Measurements from ENCODE around the gene FAM228B. TPM values are rescaled to one million over a fixed set of nuclear protein-coding genes. Genes with fewer than 3 reads are reported as not detected.

Gene FAM228B
- total RNA-seq, 1 donor from 2014 or later: 9.7 TPM

DNA sequence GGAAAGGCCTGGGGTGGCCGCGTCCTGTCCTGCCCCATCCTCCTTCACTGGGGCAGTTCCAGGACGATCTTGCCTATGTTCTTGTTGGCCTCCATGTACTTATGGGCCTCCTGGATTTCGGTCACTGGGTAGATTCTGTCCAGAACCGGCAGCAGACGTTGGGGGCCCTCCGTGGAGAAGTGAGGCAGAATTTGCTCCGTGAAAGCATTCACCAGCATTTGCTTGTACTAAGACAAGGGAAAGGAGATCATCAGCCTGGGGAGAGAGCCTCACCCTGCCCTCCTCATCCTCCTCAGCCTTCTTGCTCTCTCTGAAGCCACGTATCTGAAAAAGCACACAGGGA, 45.8 kb upstream of the FAM228B start:
- TF ChIP-seq EZH2 (IDR thresholded peaks at IDR 0.05; ENCODE audit: insufficient read depth, low read length): no peak
- TF ChIP-seq, protein P1, sequence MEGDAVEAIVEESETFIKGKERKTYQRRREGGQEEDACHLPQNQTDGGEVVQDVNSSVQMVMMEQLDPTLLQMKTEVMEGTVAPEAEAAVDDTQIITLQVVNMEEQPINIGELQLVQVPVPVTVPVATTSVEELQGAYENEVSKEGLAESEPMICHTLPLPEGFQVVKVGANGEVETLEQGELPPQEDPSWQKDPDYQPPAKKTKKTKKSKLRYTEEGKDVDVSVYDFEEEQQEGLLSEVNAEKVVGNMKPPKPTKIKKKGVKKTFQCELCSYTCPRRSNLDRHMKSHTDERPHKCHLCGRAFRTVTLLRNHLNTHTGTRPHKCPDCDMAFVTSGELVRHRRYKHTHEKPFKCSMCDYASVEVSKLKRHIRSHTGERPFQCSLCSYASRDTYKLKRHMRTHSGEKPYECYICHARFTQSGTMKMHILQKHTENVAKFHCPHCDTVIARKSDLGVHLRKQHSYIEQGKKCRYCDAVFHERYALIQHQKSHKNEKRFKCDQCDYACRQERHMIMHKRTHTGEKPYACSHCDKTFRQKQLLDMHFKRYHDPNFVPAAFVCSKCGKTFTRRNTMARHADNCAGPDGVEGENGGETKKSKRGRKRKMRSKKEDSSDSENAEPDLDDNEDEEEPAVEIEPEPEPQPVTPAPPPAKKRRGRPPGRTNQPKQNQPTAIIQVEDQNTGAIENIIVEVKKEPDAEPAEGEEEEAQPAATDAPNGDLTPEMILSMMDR (IDR thresholded peaks at IDR 0.05; ENCODE audit: insufficient read depth, low read depth, low read length): no peak
- Histone ChIP-seq H3K27ac (ENCODE audit: low read depth, low read length) (no peak overlapping the region), H3K36me3 (ENCODE audit: insufficient read depth, low read length) (peaks cover 24% of the 10 kb centered on the region), H3K9me3 (ENCODE audit: insufficient read depth, low read depth, low read length) (no peaks in the 10 kb centered on the region), H3K4me1 (ENCODE audit: insufficient read depth, low read length) (peaks cover 8% of the 10 kb centered on the region), H3K4me3 (ENCODE audit: insufficient read depth, low read depth, low read length) (peak overlapping the region; percentile 56), H3K4me2 (ENCODE audit: low read length) (peak overlapping the region; percentile 91), H3K27me3 (ENCODE audit: insufficient read depth, low read length) (no peaks in the 10 kb centered on the region), H2AFZ (ENCODE audit: low read depth, low read length) (peak overlapping the region; percentile 70), H4K20me1 (ENCODE audit: insufficient read depth, low read length) (peaks cover 8% of the 10 kb centered on the region), H3K79me2 (ENCODE audit: insufficient read depth, low read length) (peaks cover 35% of the 10 kb centered on the region), H3K9ac (ENCODE audit: low read length) (peak overlapping the region; percentile 98)
- no peaks in the 10 kb centered on the region for H3K27me3 Mint-ChIP-seq (ENCODE audit: low read depth, unreplicated experiment)
- H3K4me3 Mint-ChIP-seq (ENCODE audit: unreplicated experiment): peak overlapping the region; percentile 98
- FAIRE-seq (no peak), DNase-seq (ENCODE audit: low read depth) (no peak)
- H3K36me3 Mint-ChIP-seq (ENCODE audit: low read depth, unreplicated experiment): peaks cover 15% of the 10 kb centered on the region
- no peak overlapping the region for H3K27ac Mint-ChIP-seq (ENCODE audit: unreplicated experiment)
- H3K9me3 Mint-ChIP-seq (ENCODE audit: unreplicated experiment): no peaks in the 10 kb centered on the region
- peaks cover 3% of the 10 kb centered on the region for H3K4me1 Mint-ChIP-seq (ENCODE audit: low read depth, unreplicated experiment)

DNA sequence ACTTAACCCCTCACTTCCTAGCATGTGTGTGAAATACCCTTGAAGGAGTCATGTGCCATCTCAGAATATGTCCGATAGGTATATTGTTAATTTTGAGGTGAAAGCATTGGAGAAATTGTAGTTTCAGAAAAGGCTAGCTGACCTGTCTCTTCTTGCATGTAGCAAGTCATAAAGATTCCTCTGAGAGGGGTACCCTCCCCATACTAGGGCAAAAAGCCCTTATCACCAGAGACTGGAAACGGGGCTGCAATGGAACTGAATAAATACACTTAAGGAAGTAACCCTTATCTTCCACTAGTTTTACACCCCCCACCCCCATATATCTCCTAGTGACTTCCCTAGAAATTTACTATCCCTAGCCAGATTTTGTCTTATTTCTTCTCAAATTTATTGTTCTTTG, 45.4 kb upstream of the FAM228B start:
- TF ChIP-seq EZH2 (IDR thresholded peaks at IDR 0.05; ENCODE audit: insufficient read depth, low read length): no peak
- TF ChIP-seq, protein P1 (IDR thresholded peaks at IDR 0.05; ENCODE audit: insufficient read depth, low read depth, low read length): no peak
- Histone ChIP-seq H3K9ac (ENCODE audit: low read length) (peak overlapping the region; percentile 98), H3K4me3 (ENCODE audit: insufficient read depth, low read depth, low read length) (peak overlapping the region; percentile 56), H3K9me3 (ENCODE audit: insufficient read depth, low read depth, low read length) (no peaks in the 10 kb centered on the region), H4K20me1 (ENCODE audit: insufficient read depth, low read length) (peaks cover 5% of the 10 kb centered on the region), H2AFZ (ENCODE audit: low read depth, low read length) (peak overlapping the region; percentile 70), H3K27ac (ENCODE audit: low read depth, low read length) (no peak overlapping the region), H3K27me3 (ENCODE audit: insufficient read depth, low read length) (no peaks in the 10 kb centered on the region), H3K4me2 (ENCODE audit: low read length) (peak overlapping the region; percentile 91), H3K79me2 (ENCODE audit: insufficient read depth, low read length) (peaks cover 33% of the 10 kb centered on the region), H3K36me3 (ENCODE audit: insufficient read depth, low read length) (peaks cover 24% of the 10 kb centered on the region), H3K4me1 (ENCODE audit: insufficient read depth, low read length) (peaks cover 8% of the 10 kb centered on the region)
- Mint-ChIP-seq H3K4me1 (ENCODE audit: low read depth, unreplicated experiment) (peaks cover 3% of the 10 kb centered on the region), H3K27me3 (ENCODE audit: low read depth, unreplicated experiment) (no peaks in the 10 kb centered on the region), H3K4me3 (ENCODE audit: unreplicated experiment) (peak overlapping the region; percentile 98), H3K36me3 (ENCODE audit: low read depth, unreplicated experiment) (peaks cover 16% of the 10 kb centered on the region), H3K27ac (ENCODE audit: unreplicated experiment) (no peak overlapping the region), H3K9me3 (ENCODE audit: unreplicated experiment) (no peaks in the 10 kb centered on the region)
- FAIRE-seq (no peak), DNase-seq (ENCODE audit: low read depth) (no peak)

DNA sequence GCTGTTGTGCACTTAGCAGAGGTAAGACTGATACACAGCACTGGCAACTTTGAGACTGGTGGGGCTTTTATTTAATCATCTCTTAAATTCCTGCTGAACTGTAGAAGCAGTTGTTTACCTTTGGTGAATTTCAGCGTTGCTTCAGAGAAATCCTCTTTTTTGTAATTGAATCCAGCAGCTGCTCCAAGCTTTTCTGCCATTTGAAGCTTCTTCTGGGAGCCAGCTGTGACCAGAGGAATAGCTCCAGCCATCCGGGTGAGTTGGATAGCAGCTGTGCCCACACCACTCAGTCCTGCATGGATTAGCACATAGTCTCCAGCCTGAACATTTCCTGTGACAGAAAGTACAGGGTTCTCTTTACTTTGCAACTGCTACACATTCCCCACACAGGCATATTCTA, 42.6 kb upstream of the FAM228B start:
- Histone ChIP-seq H3K36me3 (ENCODE audit: insufficient read depth, low read length) (peaks cover 21% of the 10 kb centered on the region), H3K4me1 (ENCODE audit: insufficient read depth, low read length) (peaks cover 12% of the 10 kb centered on the region), H3K4me3 (ENCODE audit: insufficient read depth, low read depth, low read length) (no peak overlapping the region), H3K27ac (ENCODE audit: low read depth, low read length) (no peak overlapping the region), H2AFZ (ENCODE audit: low read depth, low read length) (no peak overlapping the region), H3K79me2 (ENCODE audit: insufficient read depth, low read length) (peaks cover 14% of the 10 kb centered on the region), H3K4me2 (ENCODE audit: low read length) (no peak overlapping the region), H3K9me3 (ENCODE audit: insufficient read depth, low read depth, low read length) (no peaks in the 10 kb centered on the region), H3K27me3 (ENCODE audit: insufficient read depth, low read length) (no peaks in the 10 kb centered on the region), H4K20me1 (ENCODE audit: insufficient read depth, low read length) (no peaks in the 10 kb centered on the region), H3K9ac (ENCODE audit: low read length) (no peak overlapping the region)
- DNase-seq (ENCODE audit: low read depth): no peak
- H3K9me3 Mint-ChIP-seq (ENCODE audit: unreplicated experiment): no peaks in the 10 kb centered on the region
- no peak for FAIRE-seq
- H3K4me3 Mint-ChIP-seq (ENCODE audit: unreplicated experiment): no peak overlapping the region
- peaks cover 16% of the 10 kb centered on the region for H3K36me3 Mint-ChIP-seq (ENCODE audit: low read depth, unreplicated experiment)
- H3K27ac Mint-ChIP-seq (ENCODE audit: unreplicated experiment): no peak overlapping the region
- peaks cover 5% of the 10 kb centered on the region for H3K4me1 Mint-ChIP-seq (ENCODE audit: low read depth, unreplicated experiment)
- TF ChIP-seq EZH2 (IDR thresholded peaks at IDR 0.05; ENCODE audit: insufficient read depth, low read length): no peak
- TF ChIP-seq, protein P1 (IDR thresholded peaks at IDR 0.05; ENCODE audit: insufficient read depth, low read depth, low read length): no peak
- H3K27me3 Mint-ChIP-seq (ENCODE audit: low read depth, unreplicated experiment): no peaks in the 10 kb centered on the region
